Liver (tissue), 9 donors: ENCODE data around the gene HCRTR1. TPM values are rescaled to one million over a fixed set of nuclear protein-coding genes. Genes with fewer than 3 reads are reported as not detected.

Source experiments
- DNase-seq: peaks from one replicate; pipeline ENCODE4 v3.0.0-alpha.2; 2017; ENCODE audit warnings: low spot score
- H3K27ac ChIP-seq, 2 donors: one replicate each; pipeline ENCODE4 v1.7.0; 2013; ENCODE audit warnings: inconsistent platforms in 2 of 2, low read length in 2 of 2, control low read depth in 1 of 2, low read depth in 1 of 2, mild to moderate bottlenecking in 1 of 2
- H3K27me3 ChIP-seq, 4 donors: one replicate each; pipeline versions ENCODE4 v1.6.1 to v1.7.0; 2013; ENCODE audit warnings: low read length in 3 of 4, inconsistent platforms in 1 of 4, mild to moderate bottlenecking in 1 of 4, moderate library complexity in 1 of 4; ENCODE audit not compliant: control insufficient read depth in 4 of 4, insufficient read depth in 4 of 4
- H3K36me3 ChIP-seq, 4 donors: one replicate each; pipeline versions ENCODE4 v1.6.1 to v1.7.0; 2013; ENCODE audit warnings: low read length in 3 of 4, mild to moderate bottlenecking in 3 of 4, low read depth in 1 of 4, moderate library complexity in 1 of 4; ENCODE audit not compliant: control insufficient read depth in 4 of 4, insufficient read depth in 3 of 4
- H3K4me1 ChIP-seq, 4 donors: one replicate each; pipeline versions ENCODE4 v1.6.1 to v1.7.0; 2013; ENCODE audit warnings: low read length in 3 of 4, mild to moderate bottlenecking in 3 of 4, moderate library complexity in 1 of 4; ENCODE audit not compliant: control insufficient read depth in 4 of 4, insufficient read depth in 4 of 4
- H3K4me3 ChIP-seq, 3 donors: one replicate each; pipeline versions ENCODE4 v1.6.1 to v1.7.0; 2013; ENCODE audit warnings: low read length in 3 of 3, control low read depth in 1 of 3, low read depth in 1 of 3, mild to moderate bottlenecking in 1 of 3
- H3K9ac ChIP-seq, 2 donors: one replicate each; pipeline ENCODE4 v1.7.0; 2013; ENCODE audit warnings: low read length in 2 of 2, mild to moderate bottlenecking in 2 of 2, moderate library complexity in 2 of 2, control low read depth in 1 of 2, low read depth in 1 of 2
- H3K9me3 ChIP-seq, 4 donors: one replicate each; pipeline versions ENCODE4 v1.6.1 to v1.7.0; 2013; ENCODE audit warnings: low read length in 3 of 4; ENCODE audit not compliant: control insufficient read depth in 4 of 4
- CTCF ChIP-seq: fragments of 150-350 bp; IDR thresholded peaks from 2 replicates; pipeline ENCODE4 v1.5.1; 2017; ENCODE audit warnings: improper control_type of control experiment, low read depth, low read length; ENCODE audit not compliant: missing input control
- EGR1 ChIP-seq, 2 donors: IDR thresholded peaks; 2 replicates each; pipeline ENCODE4 v1.6.1; 2016 to 2018; ENCODE audit warnings: antibody characterized with exemption in 2 of 2, low read depth in 2 of 2
- FOXA1 ChIP-seq: IDR thresholded peaks from 2 replicates; pipeline ENCODE4 v1.6.1; 2016; ENCODE audit warnings: antibody characterized with exemption
- FOXA2 ChIP-seq: IDR thresholded peaks from 2 replicates; pipeline ENCODE4 v1.6.1; 2016; ENCODE audit warnings: antibody characterized with exemption
- GABPA ChIP-seq, 2 donors: IDR thresholded peaks in 1 of 2; conservative IDR thresholded peaks in 1 of 2; 2 replicates each; pipeline ENCODE4 v1.6.1; 2016; ENCODE audit warnings: antibody characterized with exemption in 2 of 2, mild to moderate bottlenecking in 1 of 2, moderate library complexity in 1 of 2
- HNF4A ChIP-seq, 2 donors: conservative IDR thresholded peaks; 2 replicates each; pipeline ENCODE4 v1.6.1; 2016; ENCODE audit warnings: antibody characterized with exemption in 2 of 2, mild to moderate bottlenecking in 2 of 2
- HNF4G ChIP-seq: IDR thresholded peaks from 2 replicates; pipeline ENCODE4 v1.6.1; 2016; ENCODE audit warnings: antibody characterized with exemption
- JUND ChIP-seq, 2 donors: IDR thresholded peaks; 2 replicates each; pipeline ENCODE4 v1.6.1; 2016; ENCODE audit warnings: antibody characterized with exemption in 2 of 2
- NR2F2 ChIP-seq: IDR thresholded peaks from 2 replicates; pipeline ENCODE4 v1.6.1; 2016; ENCODE audit warnings: antibody characterized with exemption
- RAD21 ChIP-seq, 2 donors: IDR thresholded peaks; 2 replicates each; pipeline ENCODE4 v1.6.1; 2016; ENCODE audit warnings: antibody characterized with exemption in 2 of 2, mild to moderate bottlenecking in 2 of 2
- RXRA ChIP-seq, 2 donors: IDR thresholded peaks; 2 replicates each; pipeline ENCODE4 v1.6.1; 2017 to 2018; ENCODE audit warnings: antibody characterized with exemption in 2 of 2, mild to moderate bottlenecking in 1 of 2
- SP1 ChIP-seq: IDR thresholded peaks from 2 replicates; pipeline ENCODE4 v1.6.1; 2018; ENCODE audit warnings: antibody characterized with exemption, mild to moderate bottlenecking
- TAF1 ChIP-seq: conservative IDR thresholded peaks from 2 replicates; pipeline ENCODE4 v1.6.1; 2016; ENCODE audit warnings: antibody characterized with exemption, mild to moderate bottlenecking
- YY1 ChIP-seq: IDR thresholded peaks from 2 replicates; pipeline ENCODE4 v1.6.1; 2016; ENCODE audit warnings: antibody characterized with exemption, mild to moderate bottlenecking
- ZBTB33 ChIP-seq: IDR thresholded peaks from 2 replicates; pipeline ENCODE4 v1.6.1; 2016; ENCODE audit warnings: antibody characterized with exemption
- WGBS: extraction: QIAGEN DNeasy Blood & Tissue Kit; methylation state at CpG from one replicate; pipeline ENCODE4 v1.1.7; 2013; 5-methylcytosine and 5-hydroxymethylcytosine counted together
- polyA plus RNA-seq, 2 donors: library from polyadenylated mRNA; stranded (reverse) in 1 of 2; unstranded in 1 of 2; fragments of 200-250 nt in 1 of 2; fragments of >200 nt in 1 of 2; fragmentation: Nextera tagmentation in 1 of 2; extraction: Ambion mirVana in 1 of 2; gene quantifications; one replicate each; pipeline versions ENCODE4 v1.2.1 to v1.2.3, GENCODE V29; 2013 to 2015
- total RNA-seq, 2 donors: library from RNA; depleted of rRNA; stranded (reverse); fragments of >200 nt; gene quantifications; one replicate each; pipeline ENCODE4 v1.2.3, GENCODE V29; 2014
- TF ChIP-seq, protein P1 (sequence below): IDR thresholded peaks from 2 replicates; pipeline ENCODE4 v1.6.1; 2016; ENCODE audit warnings: antibody characterized with exemption
- TF ChIP-seq, protein P2 (sequence below): IDR thresholded peaks from 2 replicates; pipeline ENCODE4 v1.6.1; 2016; ENCODE audit warnings: antibody characterized with exemption
- TF ChIP-seq, protein P3 (sequence below): IDR thresholded peaks from 2 replicates; pipeline ENCODE4 v1.6.1; 2016; ENCODE audit warnings: antibody characterized with exemption, mild to moderate bottlenecking
- donor health status: healthy.
- donor health status: healthy.
- donor health status: healthy.
- donor health status: healthy.
- donor health status: healthy.

The HCRTR1 gene
- total and polyA plus RNA-seq, 4 donors, result 0.06 TPM; not detected in 3

- 91% methylated on average over 4 of the region's 4 CpGs for WGBS
- no peak overlapping the region for H3K4me3 ChIP-seq
- TF ChIP-seq TAF1 (no peak), JUND (IDR thresholded peaks at IDR 0.05) (no peak), FOXA2 (no peak), GABPA (IDR thresholded peaks at IDR 0.05 in 1 of 2, conservative IDR thresholded peaks at IDR 0.05 in 1 of 2) (no peak), FOXA1 (no peak), HNF4G (no peak), RAD21 (IDR thresholded peaks at IDR 0.05) (no peak), ZBTB33 (no peak), YY1 (no peak), HNF4A (conservative IDR thresholded peaks at IDR 0.05) (no peak), SP1 (no peak), EGR1 (IDR thresholded peaks at IDR 0.05; ENCODE audit: low read depth in 2 of 2) (no peak), NR2F2 (no peak), RXRA (IDR thresholded peaks at IDR 0.05) (no peak), CTCF (no peak)
- TF ChIP-seq, protein P1, sequence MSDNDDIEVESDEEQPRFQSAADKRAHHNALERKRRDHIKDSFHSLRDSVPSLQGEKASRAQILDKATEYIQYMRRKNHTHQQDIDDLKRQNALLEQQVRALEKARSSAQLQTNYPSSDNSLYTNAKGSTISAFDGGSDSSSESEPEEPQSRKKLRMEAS, result no peak
- TF ChIP-seq, protein P2, sequence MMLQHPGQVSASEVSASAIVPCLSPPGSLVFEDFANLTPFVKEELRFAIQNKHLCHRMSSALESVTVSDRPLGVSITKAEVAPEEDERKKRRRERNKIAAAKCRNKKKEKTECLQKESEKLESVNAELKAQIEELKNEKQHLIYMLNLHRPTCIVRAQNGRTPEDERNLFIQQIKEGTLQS, result no peak
- TF ChIP-seq, protein P3, sequence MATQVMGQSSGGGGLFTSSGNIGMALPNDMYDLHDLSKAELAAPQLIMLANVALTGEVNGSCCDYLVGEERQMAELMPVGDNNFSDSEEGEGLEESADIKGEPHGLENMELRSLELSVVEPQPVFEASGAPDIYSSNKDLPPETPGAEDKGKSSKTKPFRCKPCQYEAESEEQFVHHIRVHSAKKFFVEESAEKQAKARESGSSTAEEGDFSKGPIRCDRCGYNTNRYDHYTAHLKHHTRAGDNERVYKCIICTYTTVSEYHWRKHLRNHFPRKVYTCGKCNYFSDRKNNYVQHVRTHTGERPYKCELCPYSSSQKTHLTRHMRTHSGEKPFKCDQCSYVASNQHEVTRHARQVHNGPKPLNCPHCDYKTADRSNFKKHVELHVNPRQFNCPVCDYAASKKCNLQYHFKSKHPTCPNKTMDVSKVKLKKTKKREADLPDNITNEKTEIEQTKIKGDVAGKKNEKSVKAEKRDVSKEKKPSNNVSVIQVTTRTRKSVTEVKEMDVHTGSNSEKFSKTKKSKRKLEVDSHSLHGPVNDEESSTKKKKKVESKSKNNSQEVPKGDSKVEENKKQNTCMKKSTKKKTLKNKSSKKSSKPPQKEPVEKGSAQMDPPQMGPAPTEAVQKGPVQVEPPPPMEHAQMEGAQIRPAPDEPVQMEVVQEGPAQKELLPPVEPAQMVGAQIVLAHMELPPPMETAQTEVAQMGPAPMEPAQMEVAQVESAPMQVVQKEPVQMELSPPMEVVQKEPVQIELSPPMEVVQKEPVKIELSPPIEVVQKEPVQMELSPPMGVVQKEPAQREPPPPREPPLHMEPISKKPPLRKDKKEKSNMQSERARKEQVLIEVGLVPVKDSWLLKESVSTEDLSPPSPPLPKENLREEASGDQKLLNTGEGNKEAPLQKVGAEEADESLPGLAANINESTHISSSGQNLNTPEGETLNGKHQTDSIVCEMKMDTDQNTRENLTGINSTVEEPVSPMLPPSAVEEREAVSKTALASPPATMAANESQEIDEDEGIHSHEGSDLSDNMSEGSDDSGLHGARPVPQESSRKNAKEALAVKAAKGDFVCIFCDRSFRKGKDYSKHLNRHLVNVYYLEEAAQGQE, result no peak
Measured at GRCh38 chr1:31660871-31661455, 43.5 kb downstream of the HCRTR1 start.

More at GRCh38 chr1:31660871-31661455, 43.5 kb downstream of the HCRTR1 start:
- no peak overlapping the region for H3K9ac ChIP-seq
- H3K27me3 ChIP-seq, result no peaks in the 10 kb centered on the region
- no peak for DNase-seq
- no peak overlapping the region for H3K27ac ChIP-seq
- no peaks in the 10 kb centered on the region for H3K36me3 ChIP-seq
- H3K4me1 ChIP-seq, result no peaks in the 10 kb centered on the region
- no peaks in the 10 kb centered on the region for H3K9me3 ChIP-seq
